IMR-90 (cell line): ENCODE results near the gene POTEB3. TPM values are rescaled to one million over a fixed set of nuclear protein-coding genes. Genes with fewer than 3 reads are reported as not detected.
"Not testable (repeated sequence)": the region's sequence is repeated elsewhere in the genome, so short reads cannot be mapped to it uniquely, and the experiment has no call there.

Source experiments
- ATAC-seq: fragments of 200-7000 bp; cut with Tn5 transposase; 2 replicates; pipeline ENCODE4 v1.9.1; 2020; ENCODE audit warnings: low read depth, mild to moderate bottlenecking, moderate library complexity
- BruUV-seq: library from RNA; stranded (reverse); fragments of 400-500 nt; replicated peaks from 2 replicates; lab custom pipeline; 2021; lab: Mats Ljungman, UMichigan
- CTCF ChIA-PET: fragments of 300-600 bp; formaldehyde crosslinking; extraction: SDS; loops from one replicate; lab custom pipeline; 2021; ENCODE audit warnings: antibody characterized with exemption; lab: Yijun Ruan, JAX
- POLR2A ChIA-PET: fragments of 300-600 bp; sonication (Branson Sonifier 250); formaldehyde crosslinking; loops from one replicate; lab custom pipeline; 2022; ENCODE audit warnings: antibody characterized with exemption; ENCODE audit not compliant: unreplicated experiment; lab: Charles Lee
- DNase-seq: peaks from one replicate; pipeline ENCODE4 v3.0.0; 2013
- H2AFZ ChIP-seq: replicated peaks from 2 replicates; pipeline ENCODE3; 2013; ENCODE audit warnings: low read length, mild to moderate bottlenecking; ENCODE audit not compliant: poor library complexity
- H2AK5ac ChIP-seq: 2 replicates; pipeline ENCODE4 v1.6.1; 2013; ENCODE audit warnings: low read depth, low read length, inconsistent platforms
- H2AK9ac ChIP-seq: replicated peaks from 2 replicates; pipeline ENCODE3; 2013; ENCODE audit warnings: mild to moderate bottlenecking, low read depth, low read length, moderate library complexity; ENCODE audit not compliant: poor library complexity
- H2BK120ac ChIP-seq: 2 replicates; pipeline ENCODE4 v1.6.1; 2013; ENCODE audit warnings: low read depth, low read length, inconsistent platforms
- H2BK15ac ChIP-seq: 3 replicates; pipeline ENCODE4 v1.6.1; 2013; ENCODE audit warnings: low read depth, low read length, inconsistent platforms
- H2BK20ac ChIP-seq: 2 replicates; pipeline ENCODE4 v1.6.1; 2013; ENCODE audit warnings: low read depth, mild to moderate bottlenecking, inconsistent platforms, low read length, moderate library complexity
- H2BK5ac ChIP-seq: 2 replicates; pipeline ENCODE4 v1.6.1; 2013; ENCODE audit warnings: mild to moderate bottlenecking, low read depth, low read length, inconsistent platforms; ENCODE audit not compliant: poor library complexity, severe bottlenecking
- H3K14ac ChIP-seq: replicated peaks from 2 replicates; pipeline ENCODE4 v1.6.1; 2013; ENCODE audit warnings: low read depth, low read length, inconsistent platforms
- H3K18ac ChIP-seq: 2 replicates; pipeline ENCODE4 v1.6.1; 2013; ENCODE audit warnings: low read depth, low read length, control low read depth
- H3K23ac ChIP-seq: 2 replicates; pipeline ENCODE4 v1.6.1; 2013; ENCODE audit warnings: low read depth, low read length, inconsistent platforms
- H3K27ac ChIP-seq: 2 replicates; pipeline ENCODE4 v1.5.1; 2013; ENCODE audit warnings: mild to moderate bottlenecking, control low read depth, low read length; ENCODE audit not compliant: insufficient read depth
- H3K27me3 ChIP-seq: 2 replicates; pipeline ENCODE4 v1.6.1; 2013; ENCODE audit warnings: low read length; ENCODE audit not compliant: control insufficient read depth, insufficient read depth
- H3K36me3 ChIP-seq: 2 replicates; pipeline ENCODE4 v1.6.1; 2013; ENCODE audit warnings: low read length, mixed read lengths; ENCODE audit not compliant: control insufficient read depth, insufficient read depth
- H3K4ac ChIP-seq: 2 replicates; pipeline ENCODE4 v1.6.1; 2013; ENCODE audit warnings: low read depth, low read length, inconsistent platforms
- H3K4me1 ChIP-seq: 2 replicates; pipeline ENCODE4 v1.6.1; 2013; ENCODE audit warnings: low read length, mixed read lengths; ENCODE audit not compliant: control insufficient read depth, insufficient read depth
- H3K4me2 ChIP-seq: 2 replicates; pipeline ENCODE4 v1.6.1; 2013; ENCODE audit warnings: low read depth, mild to moderate bottlenecking, control low read depth, low read length, moderate library complexity
- H3K4me3 ChIP-seq: 2 replicates; pipeline ENCODE4 v1.5.1; 2013; ENCODE audit warnings: low read depth, mild to moderate bottlenecking, control low read depth, low read length, moderate library complexity; ENCODE audit not compliant: insufficient read depth
- H3K56ac ChIP-seq: 2 replicates; pipeline ENCODE4 v1.6.1; 2013; ENCODE audit warnings: low read length, inconsistent platforms; ENCODE audit not compliant: insufficient read depth; ENCODE audit errors: extremely low read depth
- H3K79me1 ChIP-seq, 2 experiments: 2 replicates each; pipeline ENCODE4 v1.6.1; 2013; ENCODE audit warnings: low read length in 2 of 2, inconsistent platforms in 1 of 2, low read depth in 1 of 2
- H3K9ac ChIP-seq: 2 replicates; pipeline ENCODE4 v1.6.1; 2013; ENCODE audit warnings: low read depth, low read length, control low read depth
- H3K9me1 ChIP-seq: 2 replicates; pipeline ENCODE4 v1.6.1; 2013; ENCODE audit warnings: low read length, inconsistent platforms; ENCODE audit not compliant: insufficient read depth
- H3K9me3 ChIP-seq: 2 replicates; pipeline ENCODE4 v1.6.1; 2013; ENCODE audit warnings: low read length; ENCODE audit not compliant: control insufficient read depth, insufficient read depth
- H4K20me1 ChIP-seq: 2 replicates; pipeline ENCODE4 v1.6.1; 2013; ENCODE audit warnings: low read length, inconsistent platforms; ENCODE audit not compliant: insufficient read depth
- H4K5ac ChIP-seq: 2 replicates; pipeline ENCODE4 v1.6.1; 2013; ENCODE audit warnings: mild to moderate bottlenecking, low read depth, low read length, control low read depth
- H4K8ac ChIP-seq, 2 experiments: 2 replicates each; pipeline ENCODE4 v1.6.1; 2013; ENCODE audit warnings: low read depth in 2 of 2, low read length in 2 of 2, control low read depth in 1 of 2, inconsistent platforms in 1 of 2
- H4K91ac ChIP-seq: 2 replicates; pipeline ENCODE4 v1.6.1; 2013; ENCODE audit warnings: low read depth, low read length, inconsistent platforms; ENCODE audit not compliant: insufficient read depth
- WGBS, 2 experiments: methylation state at CpG; one replicate each; pipeline versions ENCODE4 v1.1.5 to v1.1.7; 2013; ENCODE audit warnings: missing lambda C conversion rate in 2 of 2; ENCODE audit not compliant: insufficient read length in 1 of 2; ENCODE audit errors: extremely low coverage in 2 of 2; 5-methylcytosine and 5-hydroxymethylcytosine counted together
- dilution Hi-C: fragments of 300-500 bp; cut with HindIII; formaldehyde crosslinking; loops from one replicate; pipeline ENCODE4 v1.14.3; 2018; ENCODE audit warnings: low sequenced_read_pairs; ENCODE audit not compliant: unreplicated experiment
- in situ Hi-C: fragments of 300-500 bp; cut with MboI; formaldehyde crosslinking; loops from 3 replicates; pipeline ENCODE4 v1.14.3; 2019; ENCODE audit warnings: low sequenced_read_pairs, inconsistent platforms, mixed read lengths
- intact Hi-C: fragments of 100-400 bp; cut with micrococcal nuclease; formaldehyde crosslinking; loops from 2 replicates; pipeline ENCODE4 v1.10.0; 2022
- polyA plus RNA-seq, 3 experiments: library from polyadenylated mRNA; depleted of rRNA; stranded (reverse); fragments of >200 nt; gene quantifications; 2 replicates each; pipeline ENCODE4 v1.2.3, GENCODE V29; 2012; ENCODE audit warnings: low replicate concordance in 1 of 3
- total RNA-seq: library from RNA; depleted of rRNA; stranded (reverse); fragments of >200 nt; gene quantifications from 2 replicates; pipeline ENCODE4 v1.2.3, GENCODE V29; 2012

POTEB3 gene
- total and polyA plus RNA-seq, 2 of the 4 experiments (the other 2 are of a cell fraction) = not detected

DNA sequence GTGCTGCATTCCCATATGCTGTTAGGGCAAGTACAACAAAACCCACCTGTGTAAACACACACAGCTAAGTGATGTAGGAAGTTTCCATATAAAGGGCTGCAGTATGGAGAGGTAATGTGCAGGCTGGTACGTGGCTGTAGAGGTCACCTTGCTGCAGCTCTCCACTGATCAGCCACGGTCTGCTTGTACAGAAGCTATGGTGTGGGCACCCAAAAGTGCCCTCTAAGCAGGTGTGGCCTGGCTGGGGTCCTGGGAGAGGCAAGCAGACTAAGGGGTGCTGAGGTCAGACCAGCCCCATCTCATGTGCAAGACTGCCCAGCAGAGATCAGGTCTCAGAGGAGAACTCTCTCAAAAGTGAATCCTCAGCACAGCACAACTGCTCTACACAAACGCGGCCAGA, 32.9 kb downstream of the POTEB3 start:
- H3K4me1 ChIP-seq, intact Hi-C loops, H2AFZ ChIP-seq, H3K23ac ChIP-seq, H3K14ac ChIP-seq, H4K5ac ChIP-seq, H3K79me1 ChIP-seq, H4K8ac ChIP-seq, H3K4ac ChIP-seq, H2BK15ac ChIP-seq, dilution Hi-C loops, H2AK5ac ChIP-seq, ATAC-seq, H3K4me3 ChIP-seq, H3K36me3 ChIP-seq, H3K56ac ChIP-seq, H4K20me1 ChIP-seq, H3K18ac ChIP-seq, H3K27ac ChIP-seq, H2BK120ac ChIP-seq, DNase-seq, H2BK20ac ChIP-seq, in situ Hi-C loops, H3K9me1 ChIP-seq, H4K91ac ChIP-seq, H2BK5ac ChIP-seq, CTCF ChIA-PET, H3K9ac ChIP-seq, H3K4me2 ChIP-seq, BruUV-seq, H3K9me3 ChIP-seq, H3K27me3 ChIP-seq, POLR2A ChIA-PET, H2AK9ac ChIP-seq: not testable (repeated sequence)
- no CpG with 5 or more reads among the region's 4 CpGs for WGBS, 2 experiments

DNA sequence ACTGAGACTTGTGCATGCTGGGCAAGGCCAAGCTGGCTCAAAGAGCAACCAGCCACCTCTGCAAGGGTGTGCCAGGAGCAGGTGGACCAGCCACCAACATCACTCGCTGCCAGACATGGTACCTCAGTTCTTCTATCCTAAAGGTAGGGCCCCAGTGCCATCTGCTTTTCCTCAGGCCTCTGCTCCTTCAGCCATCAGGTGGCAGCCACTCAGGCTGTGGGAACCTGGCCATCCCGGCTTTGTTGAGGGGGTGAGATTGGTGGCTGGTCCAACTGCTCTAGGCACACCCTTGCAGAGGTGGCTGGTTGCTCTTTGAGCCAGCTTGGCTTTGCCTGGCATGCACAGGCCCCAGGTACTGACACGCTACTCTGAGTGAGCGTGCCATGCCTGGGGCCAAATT, 38.8 kb downstream of the POTEB3 start:
- no CpG with 5 or more reads among the region's 4 CpGs for WGBS, 2 experiments
- H3K18ac ChIP-seq, intact Hi-C loops, CTCF ChIA-PET, H3K23ac ChIP-seq, H2AK5ac ChIP-seq, H2BK5ac ChIP-seq, H3K56ac ChIP-seq, H3K4ac ChIP-seq, BruUV-seq, H3K4me2 ChIP-seq, ATAC-seq, H2AK9ac ChIP-seq, H4K8ac ChIP-seq, H3K4me1 ChIP-seq, H3K9me3 ChIP-seq, H2BK120ac ChIP-seq, H3K4me3 ChIP-seq, H4K91ac ChIP-seq, H3K9ac ChIP-seq, H4K5ac ChIP-seq, POLR2A ChIA-PET, H2BK15ac ChIP-seq, H3K27ac ChIP-seq, H3K36me3 ChIP-seq, H3K79me1 ChIP-seq, H2AFZ ChIP-seq, in situ Hi-C loops, H3K27me3 ChIP-seq, H3K9me1 ChIP-seq, dilution Hi-C loops, H3K14ac ChIP-seq, DNase-seq, H4K20me1 ChIP-seq, H2BK20ac ChIP-seq: not testable (repeated sequence)
